Right atrium auricular region (tissue), 2 donors: ENCODE results near the gene ENOPH1. TPM values are rescaled to one million over a fixed set of nuclear protein-coding genes. Genes with fewer than 3 reads are reported as not detected.

Experiments
- DNase-seq: peaks from one replicate; pipeline ENCODE4 v3.0.0-alpha.2; 2019; ENCODE audit warnings: low spot score
- H3K27ac ChIP-seq, 2 donors: fragments of 200-600 bp; sonication (generic); 1 replicate in 1 of 2; 2 replicates in 1 of 2; pipeline ENCODE4 v1.5.1; 2016 to 2019
- H3K27me3 ChIP-seq, 2 donors: fragments of 200-600 bp; sonication (generic); one replicate each; pipeline versions ENCODE4 v1.5.1 to v1.6.0; 2017 to 2019
- H3K36me3 ChIP-seq: fragments of 200-600 bp; sonication (generic); one replicate; pipeline ENCODE4 v1.5.1; 2016
- H3K4me1 ChIP-seq, 2 donors: fragments of 200-600 bp; sonication (generic); one replicate each; pipeline versions ENCODE4 v1.5.1 to v1.6.0; 2017 to 2019
- H3K4me3 ChIP-seq, 2 donors: fragments of 200-600 bp; sonication (generic); 1 replicate in 1 of 2; 2 replicates in 1 of 2; pipeline ENCODE4 v1.5.1; 2017 to 2019; ENCODE audit warnings: mild to moderate bottlenecking in 1 of 2, moderate library complexity in 1 of 2
- H3K9me3 ChIP-seq, 2 donors: fragments of 200-600 bp; sonication (generic); one replicate each; pipeline ENCODE4 v1.5.1; 2019
- total RNA-seq, 2 donors: library from RNA; depleted of rRNA; stranded (reverse); fragments of >200 nt; gene quantifications; one replicate each; pipeline ENCODE4 v1.1.0, GENCODE V29; 2016
- TF ChIP-seq, protein P1 (sequence below), 2 donors: fragments of 200-600 bp; sonication (generic); IDR thresholded peaks; one replicate each; pipeline ENCODE4 v1.5.1; 2019; ENCODE audit warnings: antibody characterized with exemption in 2 of 2

ENOPH1 gene
- total RNA-seq, 2 donors from 2014 or later: 15.0 to 16.6 TPM

DNA sequence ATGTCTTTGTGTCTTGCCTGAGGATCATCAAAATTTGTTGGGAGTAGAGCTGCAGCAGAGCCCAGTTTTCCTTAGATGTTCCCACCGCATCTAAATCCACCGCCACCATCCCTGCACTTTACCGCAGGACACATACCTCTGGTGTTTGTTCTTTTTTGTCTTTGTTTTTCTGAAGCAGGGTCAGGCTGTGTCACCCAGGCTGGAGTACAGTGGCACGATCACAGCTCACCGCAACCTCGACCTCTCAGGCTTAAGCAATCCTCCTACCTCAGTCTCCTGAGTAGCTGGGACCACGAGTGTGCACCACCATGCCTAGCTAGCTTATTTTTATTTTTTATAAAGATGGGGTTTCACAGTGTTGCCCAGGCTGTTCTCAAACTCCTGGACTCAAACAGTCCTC is 4.6 kb downstream of the ENOPH1 start:
- Histone ChIP-seq H3K9me3 (no peaks in the 10 kb centered on the region), H3K4me3 (no peak overlapping the region), H3K27ac (no peak overlapping the region), H3K36me3 (no peaks in the 10 kb centered on the region), H3K4me1 (peaks cover 0 to 14% of the 10 kb centered on the region in 2 donors), H3K27me3 (no peaks in the 10 kb centered on the region)
- no peak for DNase-seq
- TF ChIP-seq, protein P1, sequence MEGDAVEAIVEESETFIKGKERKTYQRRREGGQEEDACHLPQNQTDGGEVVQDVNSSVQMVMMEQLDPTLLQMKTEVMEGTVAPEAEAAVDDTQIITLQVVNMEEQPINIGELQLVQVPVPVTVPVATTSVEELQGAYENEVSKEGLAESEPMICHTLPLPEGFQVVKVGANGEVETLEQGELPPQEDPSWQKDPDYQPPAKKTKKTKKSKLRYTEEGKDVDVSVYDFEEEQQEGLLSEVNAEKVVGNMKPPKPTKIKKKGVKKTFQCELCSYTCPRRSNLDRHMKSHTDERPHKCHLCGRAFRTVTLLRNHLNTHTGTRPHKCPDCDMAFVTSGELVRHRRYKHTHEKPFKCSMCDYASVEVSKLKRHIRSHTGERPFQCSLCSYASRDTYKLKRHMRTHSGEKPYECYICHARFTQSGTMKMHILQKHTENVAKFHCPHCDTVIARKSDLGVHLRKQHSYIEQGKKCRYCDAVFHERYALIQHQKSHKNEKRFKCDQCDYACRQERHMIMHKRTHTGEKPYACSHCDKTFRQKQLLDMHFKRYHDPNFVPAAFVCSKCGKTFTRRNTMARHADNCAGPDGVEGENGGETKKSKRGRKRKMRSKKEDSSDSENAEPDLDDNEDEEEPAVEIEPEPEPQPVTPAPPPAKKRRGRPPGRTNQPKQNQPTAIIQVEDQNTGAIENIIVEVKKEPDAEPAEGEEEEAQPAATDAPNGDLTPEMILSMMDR (IDR thresholded peaks at IDR 0.05): no peak

DNA sequence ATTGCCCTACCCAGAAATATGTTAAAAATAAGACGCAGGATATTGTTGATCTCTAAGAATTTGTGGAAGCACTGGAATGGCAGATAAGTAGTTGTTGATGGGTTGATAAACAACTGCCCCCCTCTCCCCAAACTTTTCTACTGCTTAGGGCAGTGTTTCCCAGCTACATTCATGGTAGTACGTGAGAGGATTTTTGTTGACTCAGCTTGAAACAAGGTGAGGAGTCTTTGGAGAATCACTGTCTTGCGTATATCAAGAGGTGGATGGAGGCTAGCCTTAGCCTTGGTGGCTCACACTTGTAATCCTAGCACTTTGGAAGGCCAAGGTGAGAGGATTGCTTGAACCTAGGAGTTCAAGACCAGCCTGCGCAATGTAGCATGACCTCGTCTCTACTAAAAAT is 5.7 kb downstream of the ENOPH1 start:
- no peaks in the 10 kb centered on the region for H3K36me3 ChIP-seq
- H3K4me1 ChIP-seq: peaks cover 0 to 12% of the 10 kb centered on the region in 2 donors
- no peaks in the 10 kb centered on the region for H3K9me3 ChIP-seq
- TF ChIP-seq, protein P1 (IDR thresholded peaks at IDR 0.05): no peak
- no peaks in the 10 kb centered on the region for H3K27me3 ChIP-seq
- H3K4me3 ChIP-seq: no peak overlapping the region
- H3K27ac ChIP-seq: no peak overlapping the region
- no peak for DNase-seq

DNA sequence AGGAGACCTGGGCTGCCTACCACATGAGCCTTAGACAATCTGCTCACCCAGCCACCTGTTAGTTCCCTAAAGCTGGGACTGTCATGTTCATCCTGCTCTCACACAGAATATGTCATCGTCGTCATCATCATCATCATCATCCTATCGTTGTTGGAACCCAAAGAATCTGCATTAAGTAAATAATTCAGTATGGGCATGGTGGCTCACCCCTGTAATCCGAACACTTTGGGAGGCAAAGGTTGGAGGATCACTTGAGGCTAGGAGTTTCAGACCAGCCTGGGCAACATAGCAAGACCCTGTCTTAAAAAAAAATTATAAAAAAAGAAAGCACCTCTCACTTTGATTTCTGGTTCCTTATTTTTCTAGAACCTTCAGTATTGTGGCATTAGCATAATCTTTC is 6.4 kb downstream of the ENOPH1 start:
- Histone ChIP-seq H3K4me1 (peaks cover 0 to 5% of the 10 kb centered on the region in 2 donors), H3K27me3 (no peaks in the 10 kb centered on the region), H3K27ac (no peak overlapping the region), H3K9me3 (no peaks in the 10 kb centered on the region), H3K4me3 (no peak overlapping the region), H3K36me3 (no peaks in the 10 kb centered on the region)
- DNase-seq: no peak
- TF ChIP-seq, protein P1 (IDR thresholded peaks at IDR 0.05): no peak

DNA sequence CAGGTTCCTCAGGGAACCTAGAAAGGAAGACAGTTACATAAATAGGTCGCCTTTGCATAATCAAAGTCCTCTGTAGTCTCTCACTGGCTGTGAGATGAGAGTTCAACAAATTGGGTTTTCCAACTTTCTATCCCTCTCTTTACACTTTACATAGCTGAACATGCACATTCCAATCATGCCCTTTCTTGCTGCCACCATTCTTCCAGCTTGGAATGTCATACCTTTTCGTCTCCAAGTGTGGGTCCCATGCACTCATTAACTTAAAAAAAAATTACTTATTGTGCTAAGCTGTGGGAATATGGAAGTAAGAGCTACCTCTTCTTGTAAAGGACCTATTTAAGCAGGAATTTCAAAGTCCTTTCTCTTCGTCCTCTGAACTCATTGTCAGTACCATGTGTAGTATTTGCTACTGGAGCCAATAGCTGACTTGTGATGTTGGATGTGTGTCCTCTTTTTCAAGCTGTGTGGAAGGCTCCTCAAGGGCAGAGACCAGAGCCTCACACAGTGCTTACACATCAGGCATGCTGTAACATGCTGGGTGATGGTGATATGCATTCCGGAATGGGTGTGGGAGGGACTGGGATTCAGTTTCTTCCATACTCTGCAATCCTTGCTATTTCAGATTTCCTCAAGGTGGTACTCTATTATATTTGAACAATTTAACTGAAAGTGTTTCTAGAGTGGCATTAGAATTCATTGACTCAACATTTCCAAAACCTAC is 7.1 kb downstream of the ENOPH1 start:
- DNase-seq: no peak
- Histone ChIP-seq H3K4me3 (no peak overlapping the region), H3K27ac (no peak overlapping the region), H3K4me1 (no peaks in the 10 kb centered on the region), H3K9me3 (no peaks in the 10 kb centered on the region), H3K36me3 (no peaks in the 10 kb centered on the region), H3K27me3 (no peaks in the 10 kb centered on the region)
- TF ChIP-seq, protein P1 (IDR thresholded peaks at IDR 0.05): no peak

DNA sequence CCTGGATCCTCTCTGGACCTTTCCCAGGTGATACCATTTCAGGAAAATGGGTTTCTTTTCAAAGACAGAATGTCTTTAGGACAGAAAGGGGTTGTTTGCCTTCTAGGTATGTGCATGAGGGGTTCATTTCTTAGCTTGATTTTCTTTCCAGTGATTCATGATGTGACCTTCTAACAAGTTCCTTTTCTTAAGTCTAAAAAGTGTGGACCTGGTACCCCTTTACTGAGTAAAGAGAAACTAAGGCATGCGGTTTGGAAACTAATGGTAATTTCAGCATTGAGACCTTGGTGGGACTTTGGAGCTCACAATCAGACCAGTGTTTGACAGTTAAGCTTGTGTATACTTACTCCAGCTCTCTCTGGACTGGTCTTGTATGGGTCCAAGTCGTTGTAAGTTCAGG is 8.7 kb downstream of the ENOPH1 start:
- H3K27me3 ChIP-seq: no peaks in the 10 kb centered on the region
- TF ChIP-seq, protein P1 (IDR thresholded peaks at IDR 0.05): no peak
- no peak overlapping the region for H3K27ac ChIP-seq
- no peaks in the 10 kb centered on the region for H3K4me1 ChIP-seq
- H3K36me3 ChIP-seq: no peaks in the 10 kb centered on the region
- no peak overlapping the region for H3K4me3 ChIP-seq
- no peak for DNase-seq
- H3K9me3 ChIP-seq: no peaks in the 10 kb centered on the region

DNA sequence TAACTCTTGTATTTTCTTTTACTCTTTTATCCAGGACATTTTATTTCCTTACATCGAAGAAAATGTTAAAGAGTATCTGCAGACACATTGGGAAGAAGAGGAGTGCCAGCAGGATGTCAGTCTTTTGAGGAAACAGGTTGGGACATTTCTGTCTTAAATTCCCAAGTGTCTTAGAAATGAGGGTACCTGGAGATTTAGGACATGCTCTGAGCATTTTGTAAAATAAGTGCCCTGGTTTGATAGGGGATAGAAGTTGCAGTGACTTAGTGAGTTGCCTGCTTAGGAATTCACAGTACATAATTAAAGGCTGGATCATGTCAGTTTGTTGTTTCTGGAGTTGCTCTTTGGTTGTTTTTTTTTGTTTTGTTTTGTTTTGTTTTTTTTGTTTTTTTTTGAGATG is 17.5 kb downstream of the ENOPH1 start:
- DNase-seq: no peak
- Histone ChIP-seq H3K27me3 (no peaks in the 10 kb centered on the region), H3K27ac (no peak overlapping the region), H3K9me3 (no peaks in the 10 kb centered on the region), H3K4me1 (no peaks in the 10 kb centered on the region), H3K36me3 (peaks cover 34% of the 10 kb centered on the region), H3K4me3 (no peak overlapping the region)
- TF ChIP-seq, protein P1 (IDR thresholded peaks at IDR 0.05): no peak
